Measurements from ENCODE around the gene TNFRSF6B.

DNA sequence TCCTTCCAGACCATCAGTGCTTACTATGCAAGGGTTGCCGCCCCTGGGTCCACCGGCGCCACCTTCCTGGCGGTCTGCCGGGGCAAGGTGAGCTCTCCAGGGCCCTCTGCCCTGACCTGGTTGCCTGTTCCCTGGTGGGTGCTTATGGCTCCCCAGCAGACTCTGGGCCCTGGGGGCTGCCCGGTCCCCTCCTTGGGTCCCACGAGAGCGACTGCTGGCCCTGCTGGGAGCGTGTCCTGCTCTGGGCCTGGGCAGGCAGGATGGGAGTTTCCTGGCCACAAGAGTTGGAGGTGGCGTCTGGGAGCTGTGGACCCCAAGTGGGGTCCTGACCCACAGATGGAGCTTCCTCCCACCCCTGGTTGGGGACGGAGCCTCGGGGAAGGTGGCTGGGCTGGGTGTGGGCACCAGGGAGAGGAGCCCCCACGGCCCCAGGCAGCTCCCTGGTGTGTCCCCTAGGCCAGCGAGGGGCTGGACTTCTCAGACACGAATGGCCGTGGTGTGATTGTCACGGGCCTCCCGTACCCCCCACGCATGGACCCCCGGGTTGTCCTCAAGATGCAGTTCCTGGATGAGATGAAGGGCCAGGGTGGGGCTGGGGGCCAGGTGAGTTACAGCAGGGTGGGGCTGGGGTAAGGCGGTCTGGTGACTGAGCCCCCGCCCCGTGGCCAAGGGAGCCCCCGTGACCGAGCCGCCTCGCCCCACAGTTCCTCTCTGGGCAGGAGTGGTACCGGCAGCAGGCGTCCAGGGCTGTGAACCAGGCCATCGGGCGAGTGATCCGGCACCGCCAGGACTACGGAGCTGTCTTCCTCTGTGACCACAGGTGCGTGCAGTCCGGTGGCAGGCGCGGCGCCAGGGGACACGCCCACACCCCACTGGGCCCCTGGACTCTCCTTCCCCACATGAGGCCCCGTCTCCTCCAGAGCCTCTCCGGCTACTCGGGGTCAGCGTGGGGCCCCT, 7.1 kb upstream of the TNFRSF6B start:
- TF ChIP-seq POLR2AphosphoS5 (IDR thresholded peaks at IDR 0.05), result no peak
- no peak for TF ChIP-seq POLR2A (IDR thresholded peaks at IDR 0.05)
- TF ChIP-seq, protein P1, sequence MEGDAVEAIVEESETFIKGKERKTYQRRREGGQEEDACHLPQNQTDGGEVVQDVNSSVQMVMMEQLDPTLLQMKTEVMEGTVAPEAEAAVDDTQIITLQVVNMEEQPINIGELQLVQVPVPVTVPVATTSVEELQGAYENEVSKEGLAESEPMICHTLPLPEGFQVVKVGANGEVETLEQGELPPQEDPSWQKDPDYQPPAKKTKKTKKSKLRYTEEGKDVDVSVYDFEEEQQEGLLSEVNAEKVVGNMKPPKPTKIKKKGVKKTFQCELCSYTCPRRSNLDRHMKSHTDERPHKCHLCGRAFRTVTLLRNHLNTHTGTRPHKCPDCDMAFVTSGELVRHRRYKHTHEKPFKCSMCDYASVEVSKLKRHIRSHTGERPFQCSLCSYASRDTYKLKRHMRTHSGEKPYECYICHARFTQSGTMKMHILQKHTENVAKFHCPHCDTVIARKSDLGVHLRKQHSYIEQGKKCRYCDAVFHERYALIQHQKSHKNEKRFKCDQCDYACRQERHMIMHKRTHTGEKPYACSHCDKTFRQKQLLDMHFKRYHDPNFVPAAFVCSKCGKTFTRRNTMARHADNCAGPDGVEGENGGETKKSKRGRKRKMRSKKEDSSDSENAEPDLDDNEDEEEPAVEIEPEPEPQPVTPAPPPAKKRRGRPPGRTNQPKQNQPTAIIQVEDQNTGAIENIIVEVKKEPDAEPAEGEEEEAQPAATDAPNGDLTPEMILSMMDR (IDR thresholded peaks at IDR 0.05), result no peak

Data from suprapubic skin (tissue), 4 donors.